ENCODE data around the gene LMNTD1.
"Not testable (repeated sequence)": the region's sequence is repeated elsewhere in the genome, so short reads cannot be mapped to it uniquely, and the experiment has no call there.

The LMNTD1 gene

GRCh38 chr12:25488956-25489870, 63.9 kb downstream of the LMNTD1 start:
- not testable (repeated sequence) for DNase-seq

- no peak for DNase-seq
These were observed 70.5 kb downstream of the LMNTD1 start for GRCh38 chr12:25482625-25483024.

DNA sequence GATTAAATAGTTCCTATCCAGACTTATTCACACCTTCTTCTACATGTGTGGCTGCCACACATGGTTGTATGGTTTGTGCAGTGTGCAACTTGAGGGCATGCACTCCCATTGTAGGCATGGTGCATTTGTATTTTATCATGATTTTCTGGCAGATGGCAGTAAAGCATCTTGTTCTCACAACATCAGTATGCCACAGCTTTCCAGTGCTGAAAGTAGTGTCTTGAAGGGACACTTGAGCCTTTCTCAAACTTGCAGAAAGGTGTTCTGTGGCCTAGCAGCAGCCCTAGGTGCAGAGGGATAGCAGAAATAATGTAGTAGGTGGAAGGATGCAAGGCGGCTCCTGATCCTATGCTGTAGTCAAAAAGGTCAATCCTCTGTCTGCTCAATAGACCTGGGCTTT, 72.9 kb downstream of the LMNTD1 start:
- no peak for DNase-seq

- no peak for DNase-seq
These were observed 75.9 kb downstream of the LMNTD1 start for GRCh38 chr12:25477217-25477616.

- DNase-seq = no peak
These were observed 80.6 kb downstream of the LMNTD1 start for GRCh38 chr12:25472453-25472852.

GRCh38 chr12:25469861-25470260, 83.2 kb downstream of the LMNTD1 start:
- no peak for DNase-seq

DNA sequence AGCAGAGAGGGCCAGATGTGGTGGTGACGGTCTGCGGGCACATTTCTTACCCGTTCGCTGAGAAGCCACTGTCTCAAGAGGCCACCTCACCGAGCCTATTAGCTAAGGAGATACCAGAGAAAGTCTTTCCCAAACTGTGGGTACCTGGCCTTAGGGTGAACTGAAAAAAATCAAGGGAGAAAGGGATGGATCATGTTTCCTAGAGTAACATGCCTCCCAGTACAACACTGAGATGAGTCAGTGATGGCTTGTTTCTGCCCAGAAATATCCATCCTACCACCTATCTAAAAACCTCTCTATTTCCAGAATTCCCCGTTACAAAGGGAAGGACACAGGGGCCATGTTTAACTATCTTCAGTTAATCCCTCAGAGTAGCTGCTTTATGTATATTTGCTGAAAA, 83.7 kb downstream of the LMNTD1 start:
- no peak for DNase-seq

DNA sequence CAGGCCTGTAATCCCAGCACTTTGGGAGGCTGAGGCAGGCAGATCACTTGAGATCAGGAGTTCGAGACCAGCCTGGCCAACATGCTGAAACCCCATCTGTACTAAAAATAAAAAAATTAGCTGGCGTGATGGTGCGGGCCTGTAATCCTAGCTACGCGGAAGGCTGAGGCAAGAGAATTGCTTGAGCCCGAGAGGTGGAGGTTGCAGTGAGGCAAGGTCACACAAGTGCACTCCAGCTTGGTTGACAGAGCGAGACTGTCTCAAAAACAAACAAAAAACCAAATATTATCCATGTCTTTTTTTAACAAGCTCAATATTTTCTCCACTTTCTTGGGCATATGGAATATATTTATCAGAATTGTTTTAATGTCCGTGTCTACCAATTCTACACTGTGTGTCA, 89.6 kb downstream of the LMNTD1 start:
- no peak for DNase-seq

DNA sequence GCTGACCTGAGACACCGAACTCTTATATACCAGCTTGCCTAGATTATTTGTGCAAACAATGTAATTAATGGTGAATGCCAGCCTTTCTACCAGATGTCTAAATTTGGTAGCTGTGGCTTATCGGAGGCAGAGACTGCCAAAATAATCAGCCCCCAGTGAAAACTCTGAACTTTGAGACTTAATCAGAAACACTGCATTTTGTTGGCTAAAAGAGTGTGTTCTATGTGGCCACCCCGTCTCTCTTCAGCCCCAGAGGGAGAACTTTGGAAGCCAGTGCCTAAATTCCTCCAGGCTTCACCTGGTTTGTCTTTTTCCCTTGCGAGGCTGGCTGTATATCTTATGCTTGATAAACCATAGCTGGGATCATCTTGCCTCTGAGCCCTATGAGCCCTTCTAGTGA, 90.1 kb downstream of the LMNTD1 start:
- DNase-seq = no peak

DNA sequence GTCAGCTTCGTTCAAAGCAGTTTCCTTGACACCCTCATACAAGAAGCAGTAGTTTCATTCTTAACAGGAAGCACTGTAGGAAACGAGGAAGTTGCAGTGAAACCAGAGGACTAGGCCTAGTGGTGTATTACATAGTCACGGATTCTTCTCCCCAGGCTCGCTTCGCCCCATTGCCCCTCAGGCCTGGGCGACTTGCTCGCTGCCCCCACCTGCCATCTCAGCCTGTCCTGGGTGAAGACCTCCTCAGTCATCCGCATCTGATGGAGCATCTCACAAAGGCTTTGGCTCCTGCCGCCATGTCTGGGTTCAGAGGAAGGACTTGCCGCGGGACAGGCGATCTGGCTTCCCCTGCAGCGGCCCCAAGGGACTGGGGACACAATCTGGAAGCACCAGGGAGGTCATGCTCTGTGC, 93.5 kb downstream of the LMNTD1 start:
- no peak for DNase-seq

DNA sequence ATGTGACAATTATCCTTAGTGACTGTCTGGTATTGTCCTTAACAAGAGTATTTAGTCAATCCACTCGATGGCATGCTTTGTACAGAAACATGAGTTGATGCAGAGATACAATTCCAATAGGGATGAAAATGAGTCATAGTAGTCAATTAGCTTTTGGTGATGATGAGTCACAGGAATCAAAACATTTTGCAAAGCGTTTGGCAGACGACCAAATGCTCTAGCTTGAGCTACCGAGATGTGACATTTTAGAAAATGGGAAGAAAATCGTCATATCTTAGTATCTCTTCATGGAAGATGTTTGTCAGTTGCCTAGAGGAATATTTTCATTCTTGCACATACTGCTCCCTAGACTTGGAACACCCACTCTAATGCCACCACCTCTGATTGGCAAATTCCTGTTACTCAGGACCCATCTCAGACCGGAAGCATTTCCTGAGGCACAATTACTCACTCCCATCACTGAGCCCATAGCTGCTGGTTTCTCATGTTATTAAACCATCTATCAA, 95.0 kb downstream of the LMNTD1 start:
- DNase-seq = no peak

GRCh38 chr12:25456474-25456873, 96.6 kb downstream of the LMNTD1 start:
- DNase-seq = no peak

- DNase-seq = no peak
These were observed 97.4 kb downstream of the LMNTD1 start for GRCh38 chr12:25455696-25456095.

GRCh38 chr12:25449007-25449406, 104.1 kb downstream of the LMNTD1 start:
- no peak for DNase-seq

DNA sequence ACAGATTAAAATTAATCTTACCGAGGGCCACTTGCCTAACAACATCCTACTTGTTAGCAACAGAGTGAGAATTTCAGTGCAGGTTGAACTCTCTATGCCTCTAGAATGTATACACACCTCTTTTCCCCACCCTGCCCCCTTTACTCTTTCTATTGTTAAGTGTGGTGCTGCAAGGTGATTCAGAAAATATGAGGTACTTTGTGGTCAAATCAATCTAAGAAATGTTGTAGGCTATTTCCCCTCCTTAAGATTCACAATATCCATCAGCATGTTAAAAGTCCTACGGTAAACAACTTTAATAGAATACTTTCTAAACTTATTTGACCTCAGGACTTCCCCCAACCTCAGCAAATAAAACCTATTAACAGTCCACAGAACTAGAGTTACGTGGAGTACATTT, 106.0 kb downstream of the LMNTD1 start:
- no peak for DNase-seq

- no peak for DNase-seq
These were observed 114.4 kb downstream of the LMNTD1 start for GRCh38 chr12:25438638-25439037.

- DNase-seq = no peak
These were observed 116.7 kb downstream of the LMNTD1 start for GRCh38 chr12:25436206-25437030.

DNA sequence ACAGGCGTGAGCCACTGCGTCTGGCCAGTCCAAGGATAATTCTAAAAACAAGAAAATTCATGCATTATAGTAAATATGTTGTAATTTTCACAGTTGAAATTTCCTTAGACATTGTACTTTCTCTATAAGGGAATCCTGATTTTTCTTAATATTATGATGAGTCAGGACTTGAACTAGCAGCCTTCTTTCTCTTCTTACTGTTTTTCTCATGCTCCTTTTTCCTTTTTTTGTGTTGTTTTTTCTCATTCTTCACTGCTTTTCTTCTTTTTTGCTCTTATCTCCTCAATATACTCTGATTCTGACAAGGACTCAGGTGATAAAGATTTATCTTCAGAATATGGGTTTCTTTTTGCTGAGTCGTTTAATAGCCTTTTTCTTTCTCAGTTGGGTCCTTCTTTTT, 117.7 kb downstream of the LMNTD1 start:
- no peak for DNase-seq

- no peak for DNase-seq
These were observed 118.6 kb downstream of the LMNTD1 start for GRCh38 chr12:25434515-25434914.

DNA sequence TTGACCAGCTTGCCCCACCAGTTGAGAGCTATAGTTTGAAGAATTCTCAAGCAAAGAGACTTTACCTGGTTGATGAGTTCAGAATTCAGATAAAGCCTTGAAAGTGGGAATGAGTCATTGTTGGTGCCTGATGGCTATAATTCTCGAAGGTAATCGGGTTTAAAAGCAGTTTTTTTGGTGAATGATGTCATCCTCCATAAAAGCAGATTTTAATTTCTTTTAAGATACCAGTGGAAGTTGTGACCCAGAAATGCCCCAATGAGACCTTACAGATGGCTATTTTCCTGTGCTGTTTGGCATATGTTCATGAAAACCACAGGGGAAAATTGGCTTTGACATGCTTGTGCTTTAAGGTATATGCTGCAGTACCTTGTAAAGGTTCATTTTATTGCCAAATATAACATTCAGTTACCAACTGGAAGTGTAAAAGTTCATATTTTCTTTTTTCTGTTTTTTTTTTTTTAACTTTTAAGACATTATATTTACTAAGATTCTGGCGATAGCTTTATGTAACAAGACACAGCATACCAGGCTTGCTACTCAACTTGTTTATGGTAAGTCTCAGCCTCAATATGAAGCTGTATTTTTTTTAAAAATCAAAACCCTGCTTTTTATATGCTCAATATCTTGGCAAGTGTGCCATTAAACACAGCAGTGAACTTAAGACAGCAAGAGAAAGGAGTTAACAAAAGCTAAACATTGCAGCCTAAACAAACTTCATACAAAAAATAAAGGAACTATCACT, 119.3 kb downstream of the LMNTD1 start:
- no peak for DNase-seq

DNA sequence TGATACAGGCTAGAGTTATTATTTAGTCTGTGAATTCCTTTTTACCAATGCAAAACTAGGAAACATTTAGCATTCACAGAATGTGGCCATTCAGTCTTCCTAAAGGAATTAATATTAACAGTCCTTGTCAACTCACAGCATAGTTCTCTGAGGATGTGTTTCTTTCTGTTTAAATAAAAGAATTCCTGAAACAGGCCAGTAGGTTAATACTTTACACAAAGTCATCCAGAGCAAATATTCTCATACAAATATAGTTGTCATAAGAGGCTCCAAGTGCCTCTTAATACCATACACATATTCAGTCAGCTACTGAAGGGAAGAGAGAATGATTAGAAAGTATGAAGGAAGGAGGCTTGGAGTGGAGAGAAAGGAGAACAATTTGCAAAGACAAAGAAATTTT, 120.1 kb downstream of the LMNTD1 start:
- DNase-seq = no peak

GRCh38 chr12:25427337-25428249, 125.5 kb downstream of the LMNTD1 start:
- DNase-seq = no peak

Measured in activated CD8-positive, alpha-beta memory T cell treated with anti-CD3 and anti-CD28 coated beads, Interleukin-2, amount 50 U/mL, for 4 hours (primary cell).